Activated CD8-positive, alpha-beta memory T cell treated with anti-CD3 and anti-CD28 coated beads for 1 hour (primary cell): ENCODE data around the gene AP2M1.

ENCODE experiments used
- DNase-seq, 2 donors: peaks; one replicate each; pipeline ENCODE4 v3.0.0-alpha.2; 2020; ENCODE audit warnings: low read depth in 1 of 2; ENCODE audit errors: extremely low read depth in 1 of 2

The AP2M1 gene

GRCh38 chr3:184177767-184178306 is 3.2 kb downstream of the AP2M1 start:
- no peak for DNase-seq

GRCh38 chr3:184178521-184179138 is 4.0 kb downstream of the AP2M1 start:
- no peak for DNase-seq

GRCh38 chr3:184180165-184180564 is 5.5 kb downstream of the AP2M1 start:
- DNase-seq = no peak

- no peak for DNase-seq
Measured at GRCh38 chr3:184181596-184181995, 6.9 kb downstream of the AP2M1 start.

- no peak for DNase-seq
Measured at GRCh38 chr3:184183679-184184078, 9.0 kb downstream of the AP2M1 start.

GRCh38 chr3:184184546-184185230 is 10.0 kb downstream of the AP2M1 start:
- no peak for DNase-seq

- peak; percentile 97 to 99 for DNase-seq
Measured at GRCh38 chr3:184185461-184186183, 11.0 kb downstream of the AP2M1 start.

- DNase-seq = no peak
Measured at GRCh38 chr3:184186184-184186901, 11.7 kb downstream of the AP2M1 start, which contains the start of gene ABCF3. Gene ABCF3, plus strand, starts transcription at chr3:184186199. Its CDS starts 9 bp downstream, at chr3:184186208.

- DNase-seq = no peak
Measured at GRCh38 chr3:184186902-184187207, 12.2 kb downstream of the AP2M1 start.

GRCh38 chr3:184188080-184188479 is 13.4 kb downstream of the AP2M1 start:
- DNase-seq = no peak

- no peak for DNase-seq
Measured at GRCh38 chr3:184189421-184189820, 14.8 kb downstream of the AP2M1 start.

GRCh38 chr3:184192889-184193288 is 18.2 kb downstream of the AP2M1 start:
- DNase-seq = no peak

GRCh38 chr3:184193991-184194539 is 19.4 kb downstream of the AP2M1 start:
- no peak for DNase-seq

- DNase-seq = no peak
Measured at GRCh38 chr3:184196536-184196935, 21.9 kb downstream of the AP2M1 start.

GRCh38 chr3:184198509-184198908 is 23.9 kb downstream of the AP2M1 start:
- no peak for DNase-seq

GRCh38 chr3:184200825-184201224 is 26.2 kb downstream of the AP2M1 start:
- DNase-seq = no peak

- no peak for DNase-seq
Measured at GRCh38 chr3:184203526-184203925, 28.9 kb downstream of the AP2M1 start.

GRCh38 chr3:184209146-184209923 is 34.7 kb downstream of the AP2M1 start:
- DNase-seq = no peak

GRCh38 chr3:184211297-184211696 is 36.6 kb downstream of the AP2M1 start:
- no peak for DNase-seq

GRCh38 chr3:184211718-184212117 is 37.1 kb downstream of the AP2M1 start:
- DNase-seq = no peak
